ENCODE results near the gene PLXNA2. TPM values are rescaled to one million over a fixed set of nuclear protein-coding genes. Genes with fewer than 3 reads are reported as not detected.

Gene PLXNA2
- total RNA-seq, 1 donor from 2014 or later: 1.7 TPM

DNA sequence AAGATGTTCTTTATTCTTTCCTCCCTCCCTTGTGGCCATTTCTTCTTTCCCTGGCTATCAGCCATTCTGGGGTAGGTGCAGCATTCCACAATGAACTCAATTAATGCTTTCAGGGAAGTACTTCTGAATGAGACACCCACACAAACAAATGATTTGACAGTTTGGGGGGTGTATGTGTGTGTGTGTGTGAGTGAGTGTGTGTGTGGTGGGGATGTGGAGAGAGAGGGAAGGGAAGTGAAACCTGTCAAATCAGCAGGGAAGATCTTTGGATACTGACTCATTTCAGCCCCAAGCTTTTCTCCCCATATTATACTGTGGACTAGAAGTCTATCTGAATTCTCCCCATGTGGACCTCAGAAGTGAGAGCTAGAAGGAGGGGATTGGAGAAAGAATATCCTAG is 178.3 kb downstream of the PLXNA2 start:
- no peaks in the 10 kb centered on the region for H3K27me3 ChIP-seq
- Mint-ChIP-seq H3K4me3 (no peak overlapping the region), H3K36me3 (peaks cover 11% of the 10 kb centered on the region), H3K27ac (no peak overlapping the region), H3K9me3 (no peaks in the 10 kb centered on the region), H3K4me1 (peaks cover 40% of the 10 kb centered on the region), H3K27me3 (ENCODE audit: insufficient read depth, low read depth) (peaks cover 12% of the 10 kb centered on the region)
- TF ChIP-seq EZH2phosphoT487 (IDR thresholded peaks at IDR 0.05) (no peak), CTCF (IDR thresholded peaks at IDR 0.05) (no peak), EZH2 (IDR thresholded peaks at IDR 0.05) (no peak)
- H3K4me2 ChIP-seq: no peak overlapping the region
- H3K36me3 ChIP-seq: no peaks in the 10 kb centered on the region
- no peak overlapping the region for H3K4me3 ChIP-seq
- no peaks in the 10 kb centered on the region for H3K9me3 ChIP-seq (ENCODE audit: low read depth)
- DNase-seq (ENCODE audit: low spot score): no peak
- no peak overlapping the region for H3K9ac ChIP-seq
- no peak overlapping the region for H3K27ac ChIP-seq
- peaks cover 18% of the 10 kb centered on the region for H3K4me1 ChIP-seq
- H4K20me1 ChIP-seq (ENCODE audit: low read depth): no peaks in the 10 kb centered on the region
- no peaks in the 10 kb centered on the region for H3F3A ChIP-seq (ENCODE audit: low read depth)
- no peak overlapping the region for H2AFZ ChIP-seq (replicated peaks)
- H3K79me2 ChIP-seq (ENCODE audit: low read depth): no peaks in the 10 kb centered on the region

GRCh38 chr1:208061632-208062031 is 182.6 kb downstream of the PLXNA2 start:
- no peak for DNase-seq (ENCODE audit: low spot score)
- Histone ChIP-seq H3K4me1 (peaks cover 26% of the 10 kb centered on the region), H3K9ac (no peak overlapping the region), H3K79me2 (ENCODE audit: low read depth) (no peaks in the 10 kb centered on the region), H3K4me2 (no peak overlapping the region), H3K36me3 (no peaks in the 10 kb centered on the region), H3K27me3 (no peaks in the 10 kb centered on the region), H3K27ac (no peak overlapping the region), H3K9me3 (ENCODE audit: low read depth) (no peaks in the 10 kb centered on the region), H3F3A (ENCODE audit: low read depth) (no peaks in the 10 kb centered on the region), H2AFZ (replicated peaks) (no peak overlapping the region), H4K20me1 (ENCODE audit: low read depth) (no peaks in the 10 kb centered on the region), H3K4me3 (no peak overlapping the region)
- no peak overlapping the region for H3K27ac Mint-ChIP-seq
- no peaks in the 10 kb centered on the region for H3K9me3 Mint-ChIP-seq
- peaks cover 14% of the 10 kb centered on the region for H3K27me3 Mint-ChIP-seq (ENCODE audit: insufficient read depth, low read depth)
- TF ChIP-seq CTCF (IDR thresholded peaks at IDR 0.05): no peak
- no peak for TF ChIP-seq EZH2phosphoT487 (IDR thresholded peaks at IDR 0.05)
- no peak for TF ChIP-seq EZH2 (IDR thresholded peaks at IDR 0.05)
- H3K4me1 Mint-ChIP-seq: peaks cover 31% of the 10 kb centered on the region
- no peak overlapping the region for H3K4me3 Mint-ChIP-seq
- H3K36me3 Mint-ChIP-seq: peaks cover 21% of the 10 kb centered on the region

DNA sequence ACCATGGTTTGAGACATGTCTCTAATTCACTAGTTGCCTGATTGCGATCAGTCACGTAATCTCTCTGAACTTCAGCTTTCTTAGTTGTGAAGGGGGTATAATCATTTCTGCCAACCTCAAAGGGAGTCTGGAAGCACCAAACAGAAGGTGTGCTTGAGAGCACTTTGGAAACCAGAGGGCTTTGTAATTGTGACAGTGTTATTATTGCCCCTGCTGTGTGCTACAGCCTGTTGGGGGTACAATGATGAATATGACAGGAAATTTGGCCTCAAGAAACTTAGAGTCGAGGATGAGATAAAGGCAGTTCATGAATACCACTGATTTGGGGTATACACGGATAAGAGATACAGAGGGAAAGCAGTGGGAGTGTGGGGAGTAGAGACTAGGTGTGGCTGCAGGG is 183.1 kb downstream of the PLXNA2 start:
- no peak for TF ChIP-seq CTCF (IDR thresholded peaks at IDR 0.05)
- no peak for TF ChIP-seq EZH2phosphoT487 (IDR thresholded peaks at IDR 0.05)
- TF ChIP-seq EZH2 (IDR thresholded peaks at IDR 0.05): no peak
- no peaks in the 10 kb centered on the region for H3K79me2 ChIP-seq (ENCODE audit: low read depth)
- H3K9ac ChIP-seq: no peak overlapping the region
- H3K9me3 Mint-ChIP-seq: no peaks in the 10 kb centered on the region
- H3F3A ChIP-seq (ENCODE audit: low read depth): no peaks in the 10 kb centered on the region
- peaks cover 34% of the 10 kb centered on the region for H3K4me1 Mint-ChIP-seq
- no peaks in the 10 kb centered on the region for H3K36me3 ChIP-seq
- H3K36me3 Mint-ChIP-seq: peaks cover 20% of the 10 kb centered on the region
- no peaks in the 10 kb centered on the region for H3K9me3 ChIP-seq (ENCODE audit: low read depth)
- peaks cover 12% of the 10 kb centered on the region for H3K27me3 Mint-ChIP-seq (ENCODE audit: insufficient read depth, low read depth)
- H3K27ac Mint-ChIP-seq: no peak overlapping the region
- no peak overlapping the region for H2AFZ ChIP-seq (replicated peaks)
- peaks cover 26% of the 10 kb centered on the region for H3K4me1 ChIP-seq
- no peaks in the 10 kb centered on the region for H4K20me1 ChIP-seq (ENCODE audit: low read depth)
- H3K4me2 ChIP-seq: no peak overlapping the region
- no peak overlapping the region for H3K4me3 Mint-ChIP-seq
- no peak overlapping the region for H3K4me3 ChIP-seq
- H3K27ac ChIP-seq: no peak overlapping the region
- H3K27me3 ChIP-seq: no peaks in the 10 kb centered on the region
- no peak for DNase-seq (ENCODE audit: low spot score)
